CD4-positive, alpha-beta memory T cell (primary cell): Measurements from ENCODE around the gene GABRR3. TPM values are rescaled to one million over a fixed set of nuclear protein-coding genes. Genes with fewer than 3 reads are reported as not detected.

Experiments used
- CTCF ChIA-PET: fragments of 350-600 bp; sonication (Branson Sonifier 250); formaldehyde crosslinking; loops from one replicate; lab custom pipeline; 2021; ENCODE audit warnings: inconsistent platforms; ENCODE audit not compliant: partially characterized antibody; lab: Charles Lee
- POLR2A ChIA-PET: fragments of 350-600 bp; sonication (Branson Sonifier 250); formaldehyde crosslinking; loops from one replicate; lab custom pipeline; 2021; ENCODE audit not compliant: partially characterized antibody; lab: Charles Lee
- DNase-seq, 5 donors: peaks; one replicate each; pipeline versions ENCODE4 v3.0.0 to v3.0.0-alpha.2; 2020 to 2022; ENCODE audit warnings: mixed read lengths in 1 of 5
- H3K27ac ChIP-seq: one replicate; pipeline ENCODE4 v1.7.0; 2013; ENCODE audit warnings: low read depth, low read length
- H3K27me3 ChIP-seq: 2 replicates; pipeline ENCODE4 v1.7.0; 2013; ENCODE audit warnings: mild to moderate bottlenecking, low read length, moderate library complexity; ENCODE audit not compliant: insufficient read depth
- H3K36me3 ChIP-seq: 2 replicates; pipeline ENCODE4 v1.7.0; 2013; ENCODE audit warnings: mild to moderate bottlenecking, low read length, moderate library complexity; ENCODE audit not compliant: insufficient read depth
- H3K4me1 ChIP-seq: 2 replicates; pipeline ENCODE4 v1.7.0; 2013; ENCODE audit warnings: mild to moderate bottlenecking, low read length, moderate library complexity; ENCODE audit not compliant: insufficient read depth
- H3K4me3 ChIP-seq, 2 donors: one replicate each; pipeline ENCODE4 v1.7.0; 2013; ENCODE audit warnings: low read length in 2 of 2, mild to moderate bottlenecking in 1 of 2
- H3K9me3 ChIP-seq, 2 donors: one replicate each; pipeline ENCODE4 v1.7.0; 2013; ENCODE audit warnings: low read length in 2 of 2, control low read depth in 1 of 2; ENCODE audit not compliant: control insufficient read depth in 1 of 2
- H3K27ac Mint-ChIP-seq, 7 donors: one replicate each; pipeline ENCODE4 v1.8.0; 2020 to 2021; ENCODE audit warnings: mixed read lengths in 7 of 7, mild to moderate bottlenecking in 6 of 7, inconsistent platforms in 3 of 7, moderate library complexity in 3 of 7
- H3K27me3 Mint-ChIP-seq, 2 donors: one replicate each; pipeline ENCODE4 v1.8.0; 2020 to 2021; ENCODE audit warnings: mixed read lengths in 2 of 2
- H3K36me3 Mint-ChIP-seq, 2 donors: one replicate each; pipeline ENCODE4 v1.8.0; 2020 to 2021; ENCODE audit warnings: mixed read lengths in 2 of 2, inconsistent platforms in 1 of 2, mild to moderate bottlenecking in 1 of 2
- H3K4me1 Mint-ChIP-seq, 4 donors: one replicate each; pipeline ENCODE4 v1.8.0; 2020 to 2021; ENCODE audit warnings: mixed read lengths in 4 of 4, mild to moderate bottlenecking in 1 of 4
- H3K4me3 Mint-ChIP-seq, 8 donors: one replicate each; pipeline ENCODE4 v1.8.0; 2020 to 2021; ENCODE audit warnings: mixed read lengths in 8 of 8, mild to moderate bottlenecking in 7 of 8, moderate library complexity in 6 of 8, inconsistent platforms in 3 of 8
- H3K9me3 Mint-ChIP-seq, 8 donors: one replicate each; pipeline ENCODE4 v1.8.0; 2020 to 2021; ENCODE audit warnings: mixed read lengths in 8 of 8, mild to moderate bottlenecking in 5 of 8, inconsistent platforms in 3 of 8, moderate library complexity in 1 of 8
- intact Hi-C: fragments of 100-400 bp; cut with micrococcal nuclease; formaldehyde crosslinking; loops from one replicate; pipeline ENCODE4 v1.15.1; 2023
- polyA plus RNA-seq, 2 donors: library from polyadenylated mRNA; unstranded; fragments of 300-500 nt; fragmentation: Illumina TruSeq; gene quantifications; one replicate each; pipeline ENCODE4 v1.2.3, GENCODE V29; 2021
- total RNA-seq, 2 experiments: library from RNA; stranded (reverse); gene quantifications; one replicate each; pipeline ENCODE4 v1.2.3, GENCODE V29; 2021

GABRR3 gene
- total and polyA plus RNA-seq, 4 experiments from 2014 or later, result 0.03 to 0.17 TPM; not detected in 2

GRCh38 chr3:97958796-97959195 lies 76.3 kb downstream of the GABRR3 start:
- POLR2A ChIA-PET, result no interaction called here
- intact Hi-C loops, result no loop called here
- no peaks in the 10 kb centered on the region for H3K27me3 Mint-ChIP-seq
- Histone ChIP-seq H3K4me3 (no peak overlapping the region), H3K27ac (no peak overlapping the region), H3K36me3 (peaks cover 28% of the 10 kb centered on the region), H3K4me1 (peaks cover 15% of the 10 kb centered on the region), H3K9me3 (no peaks in the 10 kb centered on the region), H3K27me3 (no peaks in the 10 kb centered on the region)
- H3K27ac Mint-ChIP-seq, result no peak overlapping the region
- no peak for DNase-seq
- H3K4me1 Mint-ChIP-seq, result peaks cover 16 to 27% (median 22%) of the 10 kb centered on the region in 4 donors
- no peak overlapping the region for H3K4me3 Mint-ChIP-seq
- CTCF ChIA-PET, result no interaction called here
- no peaks in the 10 kb centered on the region for H3K9me3 Mint-ChIP-seq
- H3K36me3 Mint-ChIP-seq, result peaks cover 38 to 80% of the 10 kb centered on the region in 2 donors

- no peak overlapping the region for H3K4me3 ChIP-seq
- Mint-ChIP-seq H3K27me3 (no peaks in the 10 kb centered on the region), H3K36me3 (peaks cover 34 to 80% of the 10 kb centered on the region in 2 donors), H3K9me3 (no peaks in the 10 kb centered on the region), H3K4me1 (peaks cover 12 to 23% (median 18%) of the 10 kb centered on the region in 4 donors), H3K27ac (no peak overlapping the region), H3K4me3 (no peak overlapping the region)
- intact Hi-C loops, result no loop called here
- H3K27ac ChIP-seq, result no peak overlapping the region
- H3K36me3 ChIP-seq, result peaks cover 28% of the 10 kb centered on the region
- peaks cover 11% of the 10 kb centered on the region for H3K4me1 ChIP-seq
- no peaks in the 10 kb centered on the region for H3K9me3 ChIP-seq
- POLR2A ChIA-PET, result no interaction called here
- CTCF ChIA-PET, result no interaction called here
- no peak for DNase-seq
- H3K27me3 ChIP-seq, result no peaks in the 10 kb centered on the region
Measured at GRCh38 chr3:97958396-97958795, 76.7 kb downstream of the GABRR3 start.

GRCh38 chr3:97957617-97958311 lies 77.4 kb downstream of the GABRR3 start:
- Histone ChIP-seq H3K9me3 (no peaks in the 10 kb centered on the region), H3K27ac (no peak overlapping the region), H3K36me3 (peaks cover 32% of the 10 kb centered on the region), H3K4me1 (peaks cover 5% of the 10 kb centered on the region), H3K27me3 (no peaks in the 10 kb centered on the region), H3K4me3 (no peak overlapping the region)
- H3K9me3 Mint-ChIP-seq, result no peaks in the 10 kb centered on the region
- intact Hi-C loops, result no loop called here
- H3K4me1 Mint-ChIP-seq, result peaks cover 11 to 18% (median 15%) of the 10 kb centered on the region in 4 donors
- peaks cover 37 to 84% of the 10 kb centered on the region in 2 donors for H3K36me3 Mint-ChIP-seq
- ChIA-PET POLR2A (no interaction called here), CTCF (no interaction called here)
- peak overlapping the region in 1 of 7 donors; percentile 59 for H3K27ac Mint-ChIP-seq
- H3K27me3 Mint-ChIP-seq, result no peaks in the 10 kb centered on the region
- DNase-seq, result no peak
- no peak overlapping the region for H3K4me3 Mint-ChIP-seq

- Histone ChIP-seq H3K36me3 (peaks cover 34% of the 10 kb centered on the region), H3K27me3 (no peaks in the 10 kb centered on the region), H3K27ac (no peak overlapping the region), H3K4me1 (no peaks in the 10 kb centered on the region), H3K9me3 (no peaks in the 10 kb centered on the region), H3K4me3 (no peak overlapping the region)
- Mint-ChIP-seq H3K36me3 (peaks cover 44 to 84% of the 10 kb centered on the region in 2 donors), H3K27me3 (no peaks in the 10 kb centered on the region), H3K9me3 (peaks cover 0 to 2% (median 0%) of the 10 kb centered on the region in 8 donors), H3K4me1 (peaks cover 0 to 2% (median under 1%) of the 10 kb centered on the region in 4 donors), H3K4me3 (no peak overlapping the region), H3K27ac (no peak overlapping the region)
- no peak for DNase-seq
- intact Hi-C loops, result no loop called here
- POLR2A ChIA-PET, result no interaction called here
- CTCF ChIA-PET, result no interaction called here
Measured at GRCh38 chr3:97956051-97956450, 79.1 kb downstream of the GABRR3 start.

DNA sequence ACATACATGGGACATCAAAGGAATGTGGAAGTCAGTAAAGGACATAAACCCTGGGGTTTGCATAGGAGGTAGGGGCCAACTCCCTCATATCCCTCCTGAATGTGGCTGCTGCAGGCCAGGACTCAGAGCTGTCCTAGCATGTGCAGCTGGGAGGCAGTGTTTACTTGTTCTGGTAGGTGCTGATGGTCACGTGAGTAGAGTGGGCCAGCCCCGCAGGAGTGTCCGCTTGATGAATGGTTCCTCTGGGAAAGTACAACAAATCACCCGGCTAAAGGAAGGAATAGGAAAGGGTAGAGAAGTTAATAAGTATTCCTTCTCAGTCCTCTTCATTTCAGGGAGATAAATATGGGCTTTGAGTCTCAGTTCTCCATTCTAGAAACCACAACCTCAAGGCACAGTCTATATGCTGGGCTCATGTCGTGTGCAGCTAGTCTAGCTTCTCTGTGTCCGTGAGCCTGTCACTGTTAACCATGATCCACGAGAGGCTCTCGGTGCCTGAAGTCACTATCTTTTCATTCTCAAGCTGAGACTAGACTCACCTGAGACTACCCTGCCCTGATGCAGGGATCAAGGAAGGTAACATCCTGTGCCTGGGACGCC lies 80.8 kb downstream of the GABRR3 start:
- POLR2A ChIA-PET, result no interaction called here
- Histone ChIP-seq H3K36me3 (peaks cover 43% of the 10 kb centered on the region), H3K27me3 (no peaks in the 10 kb centered on the region), H3K9me3 (no peaks in the 10 kb centered on the region), H3K27ac (no peak overlapping the region), H3K4me3 (no peak overlapping the region), H3K4me1 (no peaks in the 10 kb centered on the region)
- no peak for DNase-seq
- peaks cover 0 to 2% (median 0%) of the 10 kb centered on the region in 4 donors for H3K4me1 Mint-ChIP-seq
- no peaks in the 10 kb centered on the region for H3K27me3 Mint-ChIP-seq
- intact Hi-C loops, result no loop called here
- peaks cover 0 to 2% (median 0%) of the 10 kb centered on the region in 8 donors for H3K9me3 Mint-ChIP-seq
- H3K4me3 Mint-ChIP-seq, result no peak overlapping the region
- peak overlapping the region in 1 of 7 donors; percentile 13 for H3K27ac Mint-ChIP-seq
- CTCF ChIA-PET, result interaction anchor here (0.7 to 1.9 kb wide), 4 partner anchors 16 to 133 kb away, joined by 3 to 4 read pairs (median 4); partner anchors contain the start of gene CRYBG3
- H3K36me3 Mint-ChIP-seq, result peaks cover 54 to 88% of the 10 kb centered on the region in 2 donors

- Mint-ChIP-seq H3K4me3 (peak overlapping the region in 1 of 8 donors; percentile 60), H3K4me1 (peaks cover 0 to 5% (median 2%) of the 10 kb centered on the region in 4 donors), H3K36me3 (peaks cover 59 to 86% of the 10 kb centered on the region in 2 donors), H3K27me3 (no peaks in the 10 kb centered on the region), H3K27ac (peak overlapping the region in 3 of 7 donors; percentile 6 to 90 (median 81)), H3K9me3 (peaks cover 0 to 2% (median 0%) of the 10 kb centered on the region in 8 donors)
- intact Hi-C loops, result no loop called here
- H3K27ac ChIP-seq, result no peak overlapping the region
- POLR2A ChIA-PET, result interaction anchor here (0.6 kb wide), 1 partner anchor 612 kb away, joined by 4 read pairs; no protein-coding TSS in a partner anchor
- no peak for DNase-seq
- H3K4me1 ChIP-seq, result no peaks in the 10 kb centered on the region
- H3K27me3 ChIP-seq, result no peaks in the 10 kb centered on the region
- CTCF ChIA-PET, result interaction anchor here (1.5 to 1.9 kb wide), 2 partner anchors 70 to 131 kb away, joined by 4 to 5 read pairs; partner anchors contain the start of gene CRYBG3
- H3K9me3 ChIP-seq, result no peaks in the 10 kb centered on the region
- no peak overlapping the region for H3K4me3 ChIP-seq
- H3K36me3 ChIP-seq, result peaks cover 50% of the 10 kb centered on the region
Measured at GRCh38 chr3:97952872-97953271, 82.2 kb downstream of the GABRR3 start.

GRCh38 chr3:97952280-97952679 lies 82.8 kb downstream of the GABRR3 start:
- CTCF ChIA-PET, result interaction anchor here (1.1 to 1.5 kb wide), 2 partner anchors 19 to 70 kb away, joined by 3 to 5 read pairs; no protein-coding TSS in a partner anchor
- POLR2A ChIA-PET, result no interaction called here
- H3K27me3 Mint-ChIP-seq, result no peaks in the 10 kb centered on the region
- H3K4me3 Mint-ChIP-seq, result no peak overlapping the region
- peaks cover 0 to 2% (median 0%) of the 10 kb centered on the region in 8 donors for H3K9me3 Mint-ChIP-seq
- intact Hi-C loops, result no loop called here
- Histone ChIP-seq H3K27me3 (no peaks in the 10 kb centered on the region), H3K27ac (no peak overlapping the region), H3K4me1 (no peaks in the 10 kb centered on the region), H3K4me3 (no peak overlapping the region), H3K36me3 (peaks cover 50% of the 10 kb centered on the region), H3K9me3 (no peaks in the 10 kb centered on the region)
- H3K27ac Mint-ChIP-seq, result peak overlapping the region in 1 of 7 donors; percentile 42
- peaks cover 58 to 88% of the 10 kb centered on the region in 2 donors for H3K36me3 Mint-ChIP-seq
- DNase-seq, result no peak
- peaks cover 0 to 5% (median 2%) of the 10 kb centered on the region in 4 donors for H3K4me1 Mint-ChIP-seq
